HEK293 (cell line): ENCODE measurements around the gene SHISAL1.

Source experiments
- BCL6B ChIP-seq: fragments of 450-650 bp; formaldehyde crosslinking; IDR thresholded peaks from 2 replicates; pipeline ENCODE4 v1.5.1; 2017; ENCODE audit warnings: missing biosample characterization, missing genetic modification characterization
- CTCF ChIP-seq: fragments of 450-650 bp; formaldehyde crosslinking; IDR thresholded peaks from 2 replicates; pipeline ENCODE4 v1.5.1; 2016; ENCODE audit warnings: missing biosample characterization, missing genetic modification characterization
- EGR2 ChIP-seq: fragments of 450-650 bp; formaldehyde crosslinking; IDR thresholded peaks from 2 replicates; pipeline ENCODE4 v1.5.1; 2016; ENCODE audit warnings: low read depth, missing biosample characterization, missing genetic modification characterization
- KLF8 ChIP-seq: fragments of 450-650 bp; formaldehyde crosslinking; IDR thresholded peaks from 2 replicates; pipeline ENCODE4 v1.5.1; 2016; ENCODE audit warnings: missing biosample characterization, missing genetic modification characterization
- MZF1 ChIP-seq: fragments of 450-650 bp; formaldehyde crosslinking; IDR thresholded peaks from 2 replicates; pipeline ENCODE4 v1.5.1; 2017; ENCODE audit warnings: missing biosample characterization, missing genetic modification characterization, borderline replicate concordance
- PRDM6 ChIP-seq: fragments of 450-650 bp; formaldehyde crosslinking; IDR thresholded peaks from 2 replicates; pipeline ENCODE4 v1.5.1; 2017; ENCODE audit warnings: missing biosample characterization, missing genetic modification characterization
- REST ChIP-seq: fragments of 450-650 bp; formaldehyde crosslinking; IDR thresholded peaks from 2 replicates; pipeline ENCODE4 v1.5.1; 2016; ENCODE audit warnings: missing biosample characterization, missing genetic modification characterization
- ZNF274 ChIP-seq, 2 experiments: fragments of 200-500 bp in 1 of 2; fragments of 450-650 bp in 1 of 2; sonication (Bioruptor generic) in 1 of 2; formaldehyde crosslinking in 1 of 2; IDR thresholded peaks; 2 replicates each; pipeline versions ENCODE4 v1.5.1 to v1.6.1; 2014 to 2016; ENCODE audit warnings: borderline replicate concordance in 1 of 2, inconsistent platforms in 1 of 2, low read length in 1 of 2, missing biosample characterization in 1 of 2, missing genetic modification characterization in 1 of 2
- ZNF777 ChIP-seq: fragments of 450-650 bp; formaldehyde crosslinking; IDR thresholded peaks from 2 replicates; pipeline ENCODE4 v1.5.1; 2017; ENCODE audit warnings: missing biosample characterization, missing genetic modification characterization, borderline replicate concordance
- ZNF792 ChIP-seq: fragments of 450-650 bp; formaldehyde crosslinking; IDR thresholded peaks from 2 replicates; pipeline ENCODE4 v1.5.1; 2016; ENCODE audit warnings: missing biosample characterization, missing genetic modification characterization
- ZNF830 ChIP-seq: fragments of 450-650 bp; IDR thresholded peaks from 2 replicates; pipeline ENCODE4 v1.5.0; 2018; ENCODE audit warnings: missing biosample characterization, missing genetic modification characterization, low read depth, mild to moderate bottlenecking, moderate library complexity

GRCh38 chr22:44214764-44215163 is 98.0 kb downstream of the SHISAL1 start:
- TF ChIP-seq PRDM6 (tag by site-specific recombination) (no peak), CTCF (no peak), BCL6B (tag by site-specific recombination) (no peak), ZNF777 (tag by site-specific recombination) (no peak), ZNF792 (tag by site-specific recombination) (no peak), KLF8 (no peak), ZNF830 (tag by site-specific recombination) (no peak), REST (no peak), MZF1 (tag by site-specific recombination) (no peak), ZNF274 (IDR thresholded peaks at IDR 0.05; ENCODE audit: low read length) (no peak), ZNF274 (tag by site-specific recombination; IDR thresholded peaks at IDR 0.05; ENCODE audit: borderline replicate concordance) (no peak), EGR2 (tag by site-specific recombination) (no peak)
